ENCODE data around the gene USP4. TPM values are rescaled to one million over a fixed set of nuclear protein-coding genes. Genes with fewer than 3 reads are reported as not detected.

Gene USP4
- total RNA-seq = 17.9 TPM
- polyA plus RNA-seq (ENCODE audit: insufficient read depth in 1 of 8, insufficient read length in 8 of 8, low replicate concordance in 1 of 8) = 10 to 100 TPM; 36.9 to 59.0 (median 45.2) TPM
- long read RNA-seq, donor 1 = 0 reads
- long read RNA-seq, donor 2 = 0 reads
- long read RNA-seq, donor 3, transcript USP4-201 (22 exons, 3,126 nt) = major isoform, 5 of 6 reads
- long read RNA-seq, donor 3, partial matches to known transcripts = 0 of 6 reads
- long read RNA-seq, donor 3, other reads (novel, unspliced or antisense) = 0 of 6 reads
- long read RNA-seq, donor 4, partial matches to known transcripts = 0 of 1 reads
- long read RNA-seq, donor 4, other reads (novel, unspliced or antisense) = 0 of 1 reads
- long read RNA-seq, donor 5, partial matches to known transcripts = 0 of 4 reads
- long read RNA-seq, donor 5, other reads (novel, unspliced or antisense) = 0 of 4 reads
- long read RNA-seq, donor 6, transcript USP4-201 (22 exons, 3,126 nt) = major isoform, 6 of 9 reads
- long read RNA-seq, donor 6, partial matches to known transcripts = 0 of 9 reads
- long read RNA-seq, donor 6, other reads (novel, unspliced or antisense) = 0 of 9 reads
- long read RNA-seq, donor 7, partial matches to known transcripts = 0 of 5 reads
- long read RNA-seq, donor 7, other reads (novel, unspliced or antisense) = 0 of 5 reads
- long read RNA-seq, donor 8, partial matches to known transcripts = 0 of 3 reads
- long read RNA-seq, donor 8, other reads (novel, unspliced or antisense) = 0 of 3 reads
- long read RNA-seq, donor 9, partial matches to known transcripts = 0 of 1 reads
- long read RNA-seq, donor 9, other reads (novel, unspliced or antisense) = 0 of 1 reads
- long read RNA-seq, donor 10, partial matches to known transcripts = 0 of 11 reads
- long read RNA-seq, donor 10, other reads (novel, unspliced or antisense) = 8 of 11 reads
- long read RNA-seq, donor 11, partial matches to known transcripts = 0 of 3 reads
- long read RNA-seq, donor 11, other reads (novel, unspliced or antisense) = 0 of 3 reads

GRCh38 chr3:49339941-49340800, at the start of gene USP4:
Gene USP4, minus strand, starts transcription at chr3:49340053. Its CDS starts 29 bp downstream, at chr3:49340024.
- Histone ChIP-seq H3K4me1 (ENCODE audit: control insufficient read depth, insufficient read depth, low read length) (peaks cover 24% of the 10 kb centered on the region), H3K27me3 (ENCODE audit: control insufficient read depth, insufficient read depth, low read length) (no peaks in the 10 kb centered on the region), H3K36me3 (ENCODE audit: control insufficient read depth, insufficient read depth, low read length) (peaks cover 16% of the 10 kb centered on the region), H3K27ac (ENCODE audit: low read length) (peak within 1 kb of the TSS; percentile 100), H3K4me3 (ENCODE audit: low read length) (peak within 1 kb of the TSS; percentile 93), H3K9me3 (replicated peaks; ENCODE audit: control insufficient read depth, low read depth, low read length) (no peaks in the 10 kb centered on the region)
- peak; percentile 98 for DNase-seq
- WGBS (ENCODE audit: insufficient coverage) = under 1% methylated on average over 63 of the region's 70 CpGs

GRCh38 chr3:49389297-49389696, 49.4 kb upstream of the USP4 start:
- peak overlapping the region; percentile 55 for H3K27ac ChIP-seq (ENCODE audit: low read length)
- WGBS (ENCODE audit: insufficient coverage) = 93% methylated on average over 2 of the region's 6 CpGs
- no peaks in the 10 kb centered on the region for H3K36me3 ChIP-seq (ENCODE audit: control insufficient read depth, insufficient read depth, low read length)
- no peak overlapping the region for H3K4me3 ChIP-seq (ENCODE audit: low read length)
- no peaks in the 10 kb centered on the region for H3K4me1 ChIP-seq (ENCODE audit: control insufficient read depth, insufficient read depth, low read length)
- no peaks in the 10 kb centered on the region for H3K9me3 ChIP-seq (replicated peaks; ENCODE audit: control insufficient read depth, low read depth, low read length)
- peak; percentile 24 for DNase-seq
- no peaks in the 10 kb centered on the region for H3K27me3 ChIP-seq (ENCODE audit: control insufficient read depth, insufficient read depth, low read length)

GRCh38 chr3:49388289-49388820, 48.5 kb upstream of the USP4 start:
- no peaks in the 10 kb centered on the region for H3K4me1 ChIP-seq (ENCODE audit: control insufficient read depth, insufficient read depth, low read length)
- 80% methylated on average over 1 of the region's 1 CpG for WGBS (ENCODE audit: insufficient coverage)

GRCh38 chr3:49387721-49388120, 47.9 kb upstream of the USP4 start:
- WGBS (ENCODE audit: insufficient coverage) = 100% methylated on average over 1 of the region's 2 CpGs

More at GRCh38 chr3:49388289-49388820, 48.5 kb upstream of the USP4 start:
- no peaks in the 10 kb centered on the region for H3K27me3 ChIP-seq (ENCODE audit: control insufficient read depth, insufficient read depth, low read length)
- H3K9me3 ChIP-seq (replicated peaks; ENCODE audit: control insufficient read depth, low read depth, low read length) = no peaks in the 10 kb centered on the region
- H3K36me3 ChIP-seq (ENCODE audit: control insufficient read depth, insufficient read depth, low read length) = no peaks in the 10 kb centered on the region
- H3K4me3 ChIP-seq (ENCODE audit: low read length) = no peak overlapping the region
- DNase-seq = no peak
- H3K27ac ChIP-seq (ENCODE audit: low read length) = no peak overlapping the region

GRCh38 chr3:49386056-49386756, 46.4 kb upstream of the USP4 start:
- Histone ChIP-seq H3K27me3 (ENCODE audit: control insufficient read depth, insufficient read depth, low read length) (no peaks in the 10 kb centered on the region), H3K4me3 (ENCODE audit: low read length) (no peak overlapping the region), H3K4me1 (ENCODE audit: control insufficient read depth, insufficient read depth, low read length) (no peaks in the 10 kb centered on the region), H3K36me3 (ENCODE audit: control insufficient read depth, insufficient read depth, low read length) (no peaks in the 10 kb centered on the region), H3K9me3 (replicated peaks; ENCODE audit: control insufficient read depth, low read depth, low read length) (no peaks in the 10 kb centered on the region), H3K27ac (ENCODE audit: low read length) (no peak overlapping the region)
- 82% methylated on average over 3 of the region's 11 CpGs for WGBS (ENCODE audit: insufficient coverage)
- DNase-seq = no peak

More at GRCh38 chr3:49387721-49388120, 47.9 kb upstream of the USP4 start:
- Histone ChIP-seq H3K4me3 (ENCODE audit: low read length) (no peak overlapping the region), H3K27ac (ENCODE audit: low read length) (no peak overlapping the region), H3K4me1 (ENCODE audit: control insufficient read depth, insufficient read depth, low read length) (no peaks in the 10 kb centered on the region), H3K27me3 (ENCODE audit: control insufficient read depth, insufficient read depth, low read length) (no peaks in the 10 kb centered on the region), H3K9me3 (replicated peaks; ENCODE audit: control insufficient read depth, low read depth, low read length) (no peaks in the 10 kb centered on the region), H3K36me3 (ENCODE audit: control insufficient read depth, insufficient read depth, low read length) (no peaks in the 10 kb centered on the region)
- no peak for DNase-seq

- Histone ChIP-seq H3K36me3 (ENCODE audit: control insufficient read depth, insufficient read depth, low read length) (no peaks in the 10 kb centered on the region), H3K27ac (ENCODE audit: low read length) (no peak overlapping the region), H3K4me1 (ENCODE audit: control insufficient read depth, insufficient read depth, low read length) (no peaks in the 10 kb centered on the region), H3K9me3 (replicated peaks; ENCODE audit: control insufficient read depth, low read depth, low read length) (no peaks in the 10 kb centered on the region), H3K4me3 (ENCODE audit: low read length) (no peak overlapping the region), H3K27me3 (ENCODE audit: control insufficient read depth, insufficient read depth, low read length) (no peaks in the 10 kb centered on the region)
- DNase-seq = no peak
- WGBS (ENCODE audit: insufficient coverage) = no CpG with 5 or more reads among the region's 1 CpG
Observed at GRCh38 chr3:49385617-49386016, 45.8 kb upstream of the USP4 start.

- Histone ChIP-seq H3K27me3 (ENCODE audit: control insufficient read depth, insufficient read depth, low read length) (no peaks in the 10 kb centered on the region), H3K9me3 (replicated peaks; ENCODE audit: control insufficient read depth, low read depth, low read length) (no peaks in the 10 kb centered on the region), H3K4me3 (ENCODE audit: low read length) (no peak overlapping the region), H3K36me3 (ENCODE audit: control insufficient read depth, insufficient read depth, low read length) (no peaks in the 10 kb centered on the region), H3K4me1 (ENCODE audit: control insufficient read depth, insufficient read depth, low read length) (peaks cover 4% of the 10 kb centered on the region), H3K27ac (ENCODE audit: low read length) (no peak overlapping the region)
- 70% methylated on average over 2 of the region's 5 CpGs for WGBS (ENCODE audit: insufficient coverage)
- DNase-seq = no peak
Observed at GRCh38 chr3:49383387-49383786, 43.5 kb upstream of the USP4 start.

GRCh38 chr3:49378249-49378895, 38.5 kb upstream of the USP4 start:
- Histone ChIP-seq H3K4me1 (ENCODE audit: control insufficient read depth, insufficient read depth, low read length) (peaks cover 7% of the 10 kb centered on the region), H3K27me3 (ENCODE audit: control insufficient read depth, insufficient read depth, low read length) (no peaks in the 10 kb centered on the region), H3K4me3 (ENCODE audit: low read length) (no peak overlapping the region), H3K36me3 (ENCODE audit: control insufficient read depth, insufficient read depth, low read length) (peaks cover 18% of the 10 kb centered on the region), H3K27ac (ENCODE audit: low read length) (peak overlapping the region; percentile 47), H3K9me3 (replicated peaks; ENCODE audit: control insufficient read depth, low read depth, low read length) (no peaks in the 10 kb centered on the region)
- DNase-seq = peak; percentile 27
- WGBS (ENCODE audit: insufficient coverage) = 83% methylated on average over 5 of the region's 11 CpGs
